IPS-18a (cell line): ENCODE measurements around the gene MKNK1.

Source experiments
- H3K27ac ChIP-seq: one replicate; pipeline ENCODE4 v1.5.1; 2013; ENCODE audit warnings: low read length
- H3K27me3 ChIP-seq: one replicate; pipeline ENCODE4 v1.6.1; 2013; ENCODE audit warnings: mild to moderate bottlenecking, low read length; ENCODE audit not compliant: control insufficient read depth, insufficient read depth
- H3K36me3 ChIP-seq: one replicate; pipeline ENCODE4 v1.6.1; 2013; ENCODE audit warnings: low read depth, low read length; ENCODE audit not compliant: control insufficient read depth
- H3K4me1 ChIP-seq: one replicate; pipeline ENCODE4 v1.6.1; 2013; ENCODE audit warnings: low read depth, low read length; ENCODE audit not compliant: control insufficient read depth
- H3K4me3 ChIP-seq: one replicate; pipeline ENCODE4 v1.5.1; 2013; ENCODE audit warnings: low read length
- H3K9ac ChIP-seq: one replicate; pipeline ENCODE4 v1.6.1; 2013; ENCODE audit warnings: mild to moderate bottlenecking, low read length, moderate library complexity
- H3K9me3 ChIP-seq: one replicate; pipeline ENCODE4 v1.6.1; 2013; ENCODE audit warnings: low read depth, low read length; ENCODE audit not compliant: control insufficient read depth

The MKNK1 gene

DNA sequence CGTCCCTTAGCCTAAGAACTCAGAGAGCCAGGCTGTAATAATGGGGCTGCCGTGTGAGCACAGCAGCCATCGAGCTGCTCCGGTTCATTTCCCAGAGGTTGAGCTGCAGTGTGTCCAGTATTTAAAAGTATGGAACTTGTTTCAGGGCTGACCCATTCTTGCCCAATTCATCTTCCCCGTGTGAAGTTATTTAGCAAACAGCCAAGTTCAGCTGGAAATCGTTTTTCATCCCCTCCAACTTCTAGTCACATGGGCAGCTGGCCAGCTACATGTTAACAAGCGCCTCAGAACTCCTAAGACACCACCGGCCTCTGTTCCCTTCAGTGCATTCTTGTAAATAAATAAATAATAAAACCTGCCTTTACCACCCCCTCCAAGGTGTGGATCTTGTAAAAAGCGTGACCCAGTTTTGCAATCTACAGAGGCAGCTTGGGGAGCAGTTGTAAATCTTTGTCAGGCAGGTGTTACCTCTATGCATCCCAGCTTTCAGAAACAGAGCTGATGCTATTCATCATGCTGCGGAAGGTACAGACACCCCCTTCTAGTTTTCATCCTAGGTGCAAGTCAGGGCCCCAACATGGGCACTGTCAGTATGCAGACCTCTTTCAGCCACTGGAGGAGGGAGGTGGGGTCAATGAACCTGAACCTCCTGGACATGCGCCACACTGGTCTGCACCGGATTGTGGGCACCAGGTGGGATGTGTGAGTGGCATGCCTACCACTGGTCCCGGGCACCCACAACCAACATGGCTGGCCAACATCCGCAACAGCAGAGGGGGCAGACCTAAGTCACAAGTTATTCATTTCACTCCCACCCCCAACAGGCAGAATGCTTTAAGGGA, 34.0 kb downstream of the MKNK1 start:
- H3K9ac ChIP-seq, result no peak overlapping the region
- H3K27ac ChIP-seq, result no peak overlapping the region
- no peak overlapping the region for H3K4me3 ChIP-seq
- H3K4me1 ChIP-seq, result peaks cover 8% of the 10 kb centered on the region
- H3K27me3 ChIP-seq, result no peaks in the 10 kb centered on the region
- H3K9me3 ChIP-seq, result no peaks in the 10 kb centered on the region
- H3K36me3 ChIP-seq, result no peaks in the 10 kb centered on the region

- Histone ChIP-seq H3K27ac (no peak overlapping the region), H3K9me3 (no peaks in the 10 kb centered on the region), H3K4me1 (peaks cover 6% of the 10 kb centered on the region), H3K27me3 (no peaks in the 10 kb centered on the region), H3K4me3 (no peak overlapping the region), H3K9ac (no peak overlapping the region), H3K36me3 (no peaks in the 10 kb centered on the region)
Observed at GRCh38 chr1:46569116-46569515, 35.0 kb downstream of the MKNK1 start.

GRCh38 chr1:46568461-46568891, 35.6 kb downstream of the MKNK1 start:
- Histone ChIP-seq H3K4me3 (no peak overlapping the region), H3K36me3 (no peaks in the 10 kb centered on the region), H3K9ac (no peak overlapping the region), H3K4me1 (peaks cover 6% of the 10 kb centered on the region), H3K27ac (no peak overlapping the region), H3K27me3 (no peaks in the 10 kb centered on the region), H3K9me3 (no peaks in the 10 kb centered on the region)

GRCh38 chr1:46563341-46563740, 40.7 kb downstream of the MKNK1 start:
- Histone ChIP-seq H3K9ac (no peak overlapping the region), H3K9me3 (no peaks in the 10 kb centered on the region), H3K4me3 (no peak overlapping the region), H3K36me3 (no peaks in the 10 kb centered on the region), H3K4me1 (no peaks in the 10 kb centered on the region), H3K27me3 (no peaks in the 10 kb centered on the region), H3K27ac (no peak overlapping the region)

- H3K27ac ChIP-seq, result no peak overlapping the region
- H3K27me3 ChIP-seq, result no peaks in the 10 kb centered on the region
- no peaks in the 10 kb centered on the region for H3K9me3 ChIP-seq
- H3K36me3 ChIP-seq, result no peaks in the 10 kb centered on the region
- no peak overlapping the region for H3K9ac ChIP-seq
- no peak overlapping the region for H3K4me3 ChIP-seq
- H3K4me1 ChIP-seq, result no peaks in the 10 kb centered on the region
Observed at GRCh38 chr1:46562498-46562897, 41.6 kb downstream of the MKNK1 start.

GRCh38 chr1:46558966-46559365, 45.1 kb downstream of the MKNK1 start:
- no peaks in the 10 kb centered on the region for H3K27me3 ChIP-seq
- no peaks in the 10 kb centered on the region for H3K36me3 ChIP-seq
- H3K4me3 ChIP-seq, result no peak overlapping the region
- H3K27ac ChIP-seq, result no peak overlapping the region
- no peaks in the 10 kb centered on the region for H3K4me1 ChIP-seq
- no peaks in the 10 kb centered on the region for H3K9me3 ChIP-seq
- no peak overlapping the region for H3K9ac ChIP-seq

- no peak overlapping the region for H3K4me3 ChIP-seq
- no peaks in the 10 kb centered on the region for H3K27me3 ChIP-seq
- H3K9ac ChIP-seq, result no peak overlapping the region
- no peaks in the 10 kb centered on the region for H3K4me1 ChIP-seq
- H3K27ac ChIP-seq, result no peak overlapping the region
- H3K36me3 ChIP-seq, result no peaks in the 10 kb centered on the region
- H3K9me3 ChIP-seq, result no peaks in the 10 kb centered on the region
Observed at GRCh38 chr1:46558141-46558963, 45.7 kb downstream of the MKNK1 start.

DNA sequence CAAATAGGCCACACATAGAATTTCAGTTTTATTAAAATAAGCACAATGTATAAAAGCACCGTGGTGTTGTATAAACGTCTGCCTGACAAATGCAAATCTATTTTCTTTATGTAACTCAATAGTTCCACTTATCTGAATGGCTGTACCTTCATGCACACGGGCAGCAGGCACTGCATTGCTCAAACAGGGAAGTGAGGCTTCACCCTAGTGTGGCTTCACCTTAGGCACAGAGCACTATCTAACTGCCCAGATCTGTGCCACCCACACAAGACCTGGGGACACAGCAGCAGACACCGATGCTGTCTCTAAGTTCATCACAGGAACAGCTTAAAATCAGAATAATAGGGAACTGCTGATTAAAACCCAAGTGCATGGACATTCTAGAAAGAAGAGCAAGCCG, 46.7 kb downstream of the MKNK1 start:
- no peak overlapping the region for H3K27ac ChIP-seq
- no peaks in the 10 kb centered on the region for H3K36me3 ChIP-seq
- no peaks in the 10 kb centered on the region for H3K27me3 ChIP-seq
- no peaks in the 10 kb centered on the region for H3K9me3 ChIP-seq
- H3K9ac ChIP-seq, result no peak overlapping the region
- H3K4me3 ChIP-seq, result no peak overlapping the region
- H3K4me1 ChIP-seq, result no peaks in the 10 kb centered on the region

- H3K27ac ChIP-seq, result no peak overlapping the region
- H3K4me1 ChIP-seq, result no peaks in the 10 kb centered on the region
- no peaks in the 10 kb centered on the region for H3K27me3 ChIP-seq
- H3K9ac ChIP-seq, result no peak overlapping the region
- H3K36me3 ChIP-seq, result no peaks in the 10 kb centered on the region
- H3K9me3 ChIP-seq, result no peaks in the 10 kb centered on the region
- no peak overlapping the region for H3K4me3 ChIP-seq
Observed at GRCh38 chr1:46556822-46557221, 47.2 kb downstream of the MKNK1 start.

- H3K4me3 ChIP-seq, result no peak overlapping the region
- H3K9ac ChIP-seq, result no peak overlapping the region
- H3K36me3 ChIP-seq, result no peaks in the 10 kb centered on the region
- no peak overlapping the region for H3K27ac ChIP-seq
- no peaks in the 10 kb centered on the region for H3K4me1 ChIP-seq
- no peaks in the 10 kb centered on the region for H3K9me3 ChIP-seq
- H3K27me3 ChIP-seq, result no peaks in the 10 kb centered on the region
Observed at GRCh38 chr1:46555826-46556619, 48.0 kb downstream of the MKNK1 start.

DNA sequence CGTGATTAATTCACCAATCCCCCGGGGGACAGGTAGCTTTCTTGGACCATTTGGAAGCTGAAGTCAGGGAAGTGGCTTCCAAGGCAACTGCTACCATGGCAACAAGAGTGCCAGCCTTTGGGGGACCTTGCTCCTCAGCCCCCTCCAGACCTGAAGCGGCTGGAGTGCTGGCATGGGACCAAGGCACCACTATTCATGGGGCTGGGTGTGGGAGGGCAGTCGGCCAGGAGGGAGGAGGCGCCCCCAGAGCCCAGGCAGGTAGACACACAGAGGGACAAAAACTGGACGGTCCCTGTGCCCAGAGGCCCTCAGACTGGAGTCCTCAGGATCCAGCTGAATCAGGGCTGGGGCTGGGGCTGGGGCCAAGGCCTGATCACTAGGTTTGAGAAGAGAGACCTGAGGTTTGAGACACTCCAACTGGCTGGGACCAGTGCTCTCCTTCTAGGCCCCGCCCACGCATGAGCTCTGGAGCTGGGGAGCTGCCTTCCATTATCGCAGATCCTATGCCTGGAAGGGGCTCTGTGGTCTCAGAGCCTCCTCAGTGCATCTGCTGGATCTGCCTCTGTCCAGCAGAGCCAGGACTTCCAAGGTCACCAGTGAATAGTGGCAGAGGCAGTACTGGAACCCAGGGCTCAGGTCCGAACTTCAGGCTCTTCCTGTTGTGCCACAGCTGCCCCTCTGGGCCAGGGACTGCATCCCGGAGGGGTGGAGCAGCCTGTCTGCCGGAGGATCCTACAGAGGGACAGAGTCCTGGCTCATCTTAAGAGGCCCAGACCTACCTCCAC, 49.3 kb downstream of the MKNK1 start:
- Histone ChIP-seq H3K9ac (no peak overlapping the region), H3K4me1 (no peaks in the 10 kb centered on the region), H3K4me3 (no peak overlapping the region), H3K36me3 (no peaks in the 10 kb centered on the region), H3K27me3 (no peaks in the 10 kb centered on the region), H3K27ac (no peak overlapping the region), H3K9me3 (no peaks in the 10 kb centered on the region)
